Body of pancreas (tissue), 4 donors: ENCODE measurements around the gene ALPI.

ENCODE experiments used
- POLR2A ChIP-seq, 3 donors: fragments of 450-650 bp; IDR thresholded peaks; one replicate each; pipeline ENCODE4 v1.6.1; 2016; ENCODE audit warnings: antibody characterized with exemption in 3 of 3, mild to moderate bottlenecking in 2 of 3
- TF ChIP-seq, protein P1 (sequence below), 7 experiments: fragments of 450-650 bp in 4 of 7; fragments of 200-600 bp in 3 of 7; sonication (generic) in 3 of 7; IDR thresholded peaks; one replicate each; pipeline ENCODE4 v1.5.1; 2016 to 2019; ENCODE audit warnings: antibody characterized with exemption in 7 of 7

GRCh38 chr2:232473467-232473890, 17.5 kb downstream of the ALPI start:
- TF ChIP-seq, protein P1, sequence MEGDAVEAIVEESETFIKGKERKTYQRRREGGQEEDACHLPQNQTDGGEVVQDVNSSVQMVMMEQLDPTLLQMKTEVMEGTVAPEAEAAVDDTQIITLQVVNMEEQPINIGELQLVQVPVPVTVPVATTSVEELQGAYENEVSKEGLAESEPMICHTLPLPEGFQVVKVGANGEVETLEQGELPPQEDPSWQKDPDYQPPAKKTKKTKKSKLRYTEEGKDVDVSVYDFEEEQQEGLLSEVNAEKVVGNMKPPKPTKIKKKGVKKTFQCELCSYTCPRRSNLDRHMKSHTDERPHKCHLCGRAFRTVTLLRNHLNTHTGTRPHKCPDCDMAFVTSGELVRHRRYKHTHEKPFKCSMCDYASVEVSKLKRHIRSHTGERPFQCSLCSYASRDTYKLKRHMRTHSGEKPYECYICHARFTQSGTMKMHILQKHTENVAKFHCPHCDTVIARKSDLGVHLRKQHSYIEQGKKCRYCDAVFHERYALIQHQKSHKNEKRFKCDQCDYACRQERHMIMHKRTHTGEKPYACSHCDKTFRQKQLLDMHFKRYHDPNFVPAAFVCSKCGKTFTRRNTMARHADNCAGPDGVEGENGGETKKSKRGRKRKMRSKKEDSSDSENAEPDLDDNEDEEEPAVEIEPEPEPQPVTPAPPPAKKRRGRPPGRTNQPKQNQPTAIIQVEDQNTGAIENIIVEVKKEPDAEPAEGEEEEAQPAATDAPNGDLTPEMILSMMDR (IDR thresholded peaks at IDR 0.05): no peak
- TF ChIP-seq POLR2A (IDR thresholded peaks at IDR 0.05): no peak
